HAP-1 (cell line): ENCODE results near the gene AMFR.

Source experiments
- DNase-seq, 2 experiments: peaks; one replicate each; pipeline ENCODE4 v3.0.0-alpha.2; 2016 to 2020; ENCODE audit warnings: low spot score in 2 of 2
- H3K27me3 ChIP-seq: fragments of 250-450 bp; sonication (Bioruptor Pico); 2 replicates; pipeline ENCODE4 v1.5.1; 2020; ENCODE audit warnings: low read depth, mild to moderate bottlenecking, moderate library complexity
- H3K36me3 ChIP-seq: fragments of 250-450 bp; sonication (Bioruptor Pico); replicated peaks from 2 replicates; pipeline ENCODE4 v1.5.1; 2020; ENCODE audit warnings: mild to moderate bottlenecking
- H3K4me1 ChIP-seq: fragments of 250-450 bp; sonication (Bioruptor Pico); 2 replicates; pipeline ENCODE4 v1.5.1; 2020; ENCODE audit warnings: mild to moderate bottlenecking
- H3K4me3 ChIP-seq: fragments of 250-450 bp; sonication (Bioruptor Pico); 2 replicates; pipeline ENCODE4 v1.5.1; 2020; ENCODE audit warnings: mild to moderate bottlenecking, moderate library complexity
- H3K9me3 ChIP-seq: fragments of 250-450 bp; sonication (Bioruptor Pico); 2 replicates; pipeline ENCODE4 v1.5.1; 2020; ENCODE audit warnings: mild to moderate bottlenecking, moderate library complexity
- in situ Hi-C: fragments of 300-500 bp; cut with MboI; formaldehyde crosslinking; loops from 3 replicates; pipeline ENCODE4 v1.14.3; 2020; ENCODE audit warnings: low sequenced_read_pairs, inconsistent platforms, mixed read lengths

Gene AMFR

GRCh38 chr16:56371660-56371937, 53.7 kb downstream of the AMFR start:
- in situ Hi-C loops = no loop called here
- DNase-seq = no peak
- no peaks in the 10 kb centered on the region for H3K27me3 ChIP-seq

GRCh38 chr16:56370875-56371659, 54.3 kb downstream of the AMFR start:
- DNase-seq = no peak
- no peaks in the 10 kb centered on the region for H3K9me3 ChIP-seq
- H3K4me1 ChIP-seq = no peaks in the 10 kb centered on the region
- no peaks in the 10 kb centered on the region for H3K27me3 ChIP-seq
- H3K36me3 ChIP-seq = peaks cover 27% of the 10 kb centered on the region
- H3K4me3 ChIP-seq = no peak overlapping the region
- in situ Hi-C loops = no loop called here

More at GRCh38 chr16:56371660-56371937, 53.7 kb downstream of the AMFR start:
- no peak overlapping the region for H3K4me3 ChIP-seq
- H3K4me1 ChIP-seq = no peaks in the 10 kb centered on the region
- H3K36me3 ChIP-seq = peaks cover 27% of the 10 kb centered on the region
- no peaks in the 10 kb centered on the region for H3K9me3 ChIP-seq

GRCh38 chr16:56370185-56370874, 55.0 kb downstream of the AMFR start:
- peaks cover 27% of the 10 kb centered on the region for H3K36me3 ChIP-seq
- in situ Hi-C loops = no loop called here
- DNase-seq = no peak
- H3K27me3 ChIP-seq = no peaks in the 10 kb centered on the region
- H3K4me1 ChIP-seq = no peaks in the 10 kb centered on the region
- no peaks in the 10 kb centered on the region for H3K9me3 ChIP-seq
- H3K4me3 ChIP-seq = no peak overlapping the region

GRCh38 chr16:56369202-56369601, 56.1 kb downstream of the AMFR start:
- no peak for DNase-seq
- H3K9me3 ChIP-seq = no peaks in the 10 kb centered on the region
- no peaks in the 10 kb centered on the region for H3K4me1 ChIP-seq
- peaks cover 29% of the 10 kb centered on the region for H3K36me3 ChIP-seq
- in situ Hi-C loops = no loop called here
- no peak overlapping the region for H3K4me3 ChIP-seq
- H3K27me3 ChIP-seq = no peaks in the 10 kb centered on the region

GRCh38 chr16:56368545-56368944, 56.8 kb downstream of the AMFR start:
- in situ Hi-C loops = no loop called here
- Histone ChIP-seq H3K36me3 (peaks cover 31% of the 10 kb centered on the region), H3K9me3 (no peaks in the 10 kb centered on the region), H3K4me3 (no peak overlapping the region), H3K27me3 (no peaks in the 10 kb centered on the region), H3K4me1 (no peaks in the 10 kb centered on the region)
- DNase-seq = no peak

GRCh38 chr16:56367764-56368163, 57.6 kb downstream of the AMFR start:
- H3K4me3 ChIP-seq = no peak overlapping the region
- in situ Hi-C loops = no loop called here

GRCh38 chr16:56366945-56367344, 58.4 kb downstream of the AMFR start:
- in situ Hi-C loops = no loop called here
- Histone ChIP-seq H3K4me3 (no peak overlapping the region), H3K27me3 (no peaks in the 10 kb centered on the region), H3K9me3 (no peaks in the 10 kb centered on the region), H3K36me3 (peaks cover 44% of the 10 kb centered on the region), H3K4me1 (no peaks in the 10 kb centered on the region)
- no peak for DNase-seq

More at GRCh38 chr16:56367764-56368163, 57.6 kb downstream of the AMFR start:
- Histone ChIP-seq H3K36me3 (peaks cover 37% of the 10 kb centered on the region), H3K27me3 (no peaks in the 10 kb centered on the region), H3K9me3 (no peaks in the 10 kb centered on the region), H3K4me1 (no peaks in the 10 kb centered on the region)
- no peak for DNase-seq

GRCh38 chr16:56365552-56365951, 59.8 kb downstream of the AMFR start:
- H3K27me3 ChIP-seq = no peaks in the 10 kb centered on the region
- H3K4me1 ChIP-seq = no peaks in the 10 kb centered on the region
- no peak for DNase-seq
- H3K4me3 ChIP-seq = no peak overlapping the region
- peaks cover 44% of the 10 kb centered on the region for H3K36me3 ChIP-seq
- in situ Hi-C loops = no loop called here
- no peaks in the 10 kb centered on the region for H3K9me3 ChIP-seq

- DNase-seq = no peak
- Histone ChIP-seq H3K4me3 (no peak overlapping the region), H3K36me3 (peaks cover 44% of the 10 kb centered on the region), H3K9me3 (no peaks in the 10 kb centered on the region), H3K27me3 (no peaks in the 10 kb centered on the region), H3K4me1 (no peaks in the 10 kb centered on the region)
- in situ Hi-C loops = no loop called here
These were observed 60.5 kb downstream of the AMFR start for GRCh38 chr16:56364865-56365264.

GRCh38 chr16:56363781-56364565, 61.4 kb downstream of the AMFR start:
- no peak for DNase-seq
- Histone ChIP-seq H3K4me1 (no peaks in the 10 kb centered on the region), H3K4me3 (no peak overlapping the region), H3K27me3 (no peaks in the 10 kb centered on the region), H3K36me3 (peaks cover 37% of the 10 kb centered on the region), H3K9me3 (no peaks in the 10 kb centered on the region)
- in situ Hi-C loops = no loop called here

- no peaks in the 10 kb centered on the region for H3K4me1 ChIP-seq
- no peaks in the 10 kb centered on the region for H3K27me3 ChIP-seq
- peaks cover 29% of the 10 kb centered on the region for H3K36me3 ChIP-seq
- no peaks in the 10 kb centered on the region for H3K9me3 ChIP-seq
- no peak overlapping the region for H3K4me3 ChIP-seq
- DNase-seq = no peak
- in situ Hi-C loops = no loop called here
These were observed 62.1 kb downstream of the AMFR start for GRCh38 chr16:56363181-56363716.

- Histone ChIP-seq H3K9me3 (no peaks in the 10 kb centered on the region), H3K36me3 (peaks cover 25% of the 10 kb centered on the region), H3K4me1 (no peaks in the 10 kb centered on the region), H3K4me3 (no peak overlapping the region), H3K27me3 (no peaks in the 10 kb centered on the region)
- DNase-seq = no peak
- in situ Hi-C loops = no loop called here
These were observed 62.6 kb downstream of the AMFR start for GRCh38 chr16:56362706-56363105.

- H3K36me3 ChIP-seq = peaks cover 23% of the 10 kb centered on the region
- no peak for DNase-seq
These were observed 63.2 kb downstream of the AMFR start for GRCh38 chr16:56362057-56362655.

More at GRCh38 chr16:56362057-56362655, 63.2 kb downstream of the AMFR start:
- no peak overlapping the region for H3K4me3 ChIP-seq
- peaks cover 3% of the 10 kb centered on the region; the same call in 1 of the 2 replicates for H3K4me1 ChIP-seq
- H3K9me3 ChIP-seq = no peaks in the 10 kb centered on the region
- in situ Hi-C loops = no loop called here
- H3K27me3 ChIP-seq = no peaks in the 10 kb centered on the region
